Erythroblast (primary cell): Measurements from ENCODE around the gene STEAP1B.
A peak's percentile ranks its signal among the peaks of the same experiment; 100 is the strongest.
"Not testable (repeated sequence)": the region's sequence is repeated elsewhere in the genome, so short reads cannot be mapped to it uniquely, and the experiment has no call there.

Experiments used
- DNase-seq, 2 experiments: peaks; one replicate each; lab custom pipeline; 2025; lab: John Stamatoyannopoulos, UW
- GATA1 ChIP-seq: IDR thresholded peaks from 2 replicates; pipeline ENCODE4 v1.6.1; 2011; ENCODE audit warnings: low read depth, mild to moderate bottlenecking, control low read depth, low read length, moderate library complexity
- POLR2A ChIP-seq: IDR thresholded peaks from 2 replicates; pipeline ENCODE4 v1.6.1; 2011; ENCODE audit warnings: mild to moderate bottlenecking, low read length

STEAP1B gene

DNA sequence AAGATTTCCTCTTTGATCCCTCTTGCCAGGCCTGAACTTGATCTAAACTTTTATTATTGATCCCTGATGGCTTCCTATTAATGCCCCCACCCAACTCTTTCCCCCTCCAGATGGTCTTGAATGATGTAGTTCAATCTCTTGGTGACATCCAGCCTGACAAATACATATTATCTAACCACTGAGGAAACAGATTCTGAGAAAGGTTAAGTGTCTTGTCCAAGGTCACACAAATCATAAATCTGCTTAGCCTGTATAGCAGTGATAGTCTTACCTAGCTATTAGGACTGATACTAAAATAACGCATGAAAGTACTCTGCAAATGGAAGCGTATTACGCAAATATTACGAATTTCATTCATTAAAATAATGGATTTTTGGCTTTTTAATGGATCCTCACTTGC, 22.7 kb downstream of the STEAP1B start:
- no peak for TF ChIP-seq GATA1
- TF ChIP-seq POLR2A = no peak
- DNase-seq = no peak

GRCh38 chr7:22476824-22477223, 23.2 kb downstream of the STEAP1B start:
- no peak for DNase-seq
- TF ChIP-seq POLR2A (no peak), GATA1 (no peak)

DNA sequence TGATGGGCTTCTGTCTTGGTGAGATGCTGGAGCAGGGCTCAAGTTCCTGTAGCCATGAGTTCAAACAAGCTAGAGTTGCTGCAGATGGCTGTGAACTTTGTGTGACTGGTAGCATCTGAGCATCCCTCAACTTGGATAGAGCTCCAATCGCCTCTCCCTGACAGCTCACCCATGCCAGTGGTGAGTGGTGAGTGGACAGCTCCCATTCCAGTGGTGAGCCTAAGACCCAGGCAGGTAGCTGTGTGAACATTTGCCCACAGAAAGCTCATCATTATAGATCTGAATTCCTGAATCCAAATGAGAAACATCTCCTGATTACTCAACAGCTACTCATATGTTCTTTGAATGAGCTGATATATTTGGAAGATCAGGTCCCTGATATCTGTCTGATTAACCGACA, 25.3 kb downstream of the STEAP1B start:
- no peak for TF ChIP-seq GATA1
- TF ChIP-seq POLR2A = no peak
- no peak for DNase-seq

DNA sequence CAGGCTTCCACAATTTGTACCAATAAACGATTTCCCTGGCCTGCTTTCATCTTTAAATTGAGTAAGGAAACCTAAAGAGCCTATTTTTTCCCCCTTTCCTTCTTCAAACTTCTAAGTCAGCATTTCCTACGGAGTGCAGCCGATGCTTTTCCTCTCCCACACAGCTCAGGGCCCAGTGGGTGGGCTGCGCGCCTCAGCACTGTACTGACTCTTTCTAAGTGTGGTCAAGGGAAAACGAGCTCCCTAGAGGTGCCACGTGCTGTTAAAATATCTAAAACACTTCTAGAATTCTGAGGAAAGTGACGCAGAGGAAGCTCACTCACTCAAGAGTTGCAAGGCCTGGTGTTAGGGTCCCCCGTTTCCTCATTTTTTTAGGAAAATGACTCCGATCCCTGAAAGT, 29.0 kb downstream of the STEAP1B start:
- DNase-seq = no peak
- TF ChIP-seq GATA1 (no peak), POLR2A (no peak)

DNA sequence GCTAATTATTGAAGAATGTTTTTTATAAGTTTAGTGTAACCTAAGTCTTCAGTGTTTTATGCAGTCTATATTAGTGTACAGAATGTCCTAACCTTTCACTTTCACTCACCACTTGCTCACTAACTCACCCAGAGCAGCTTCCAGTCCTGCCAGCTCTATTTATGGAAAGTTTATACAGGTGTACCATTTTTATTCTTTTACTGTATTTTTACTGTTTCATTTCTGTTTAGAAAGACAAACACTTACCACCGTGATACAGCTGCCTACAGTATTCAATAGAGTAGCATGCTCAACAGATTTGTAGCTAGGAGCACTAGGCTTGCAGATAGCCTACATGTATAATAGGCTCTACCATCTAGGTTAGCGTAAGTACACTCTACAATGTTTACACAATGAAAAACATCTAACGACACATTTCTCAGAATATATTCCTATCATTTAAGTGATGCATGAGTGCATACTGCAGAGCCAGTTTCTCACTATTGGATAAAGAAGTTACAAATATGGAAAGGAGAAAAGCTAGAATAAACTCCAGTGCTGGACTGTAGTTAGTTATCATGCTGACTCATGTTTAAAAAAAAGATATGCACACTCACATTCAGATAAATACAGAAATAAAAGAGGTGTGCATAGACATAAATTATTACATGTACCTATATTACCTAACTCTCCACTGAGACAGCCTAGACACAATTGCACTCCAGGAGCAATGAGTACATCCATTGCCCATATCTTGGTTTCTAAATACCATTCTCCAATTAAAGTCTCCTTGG, 30.4 kb downstream of the STEAP1B start:
- no peak for DNase-seq
- TF ChIP-seq GATA1 = no peak
- no peak for TF ChIP-seq POLR2A

GRCh38 chr7:22468609-22469008, 31.4 kb downstream of the STEAP1B start:
- no peak for TF ChIP-seq POLR2A
- TF ChIP-seq GATA1 = no peak
- DNase-seq = no peak

GRCh38 chr7:22464299-22464698, 35.7 kb downstream of the STEAP1B start:
- TF ChIP-seq POLR2A = no peak
- no peak for TF ChIP-seq GATA1
- no peak for DNase-seq

DNA sequence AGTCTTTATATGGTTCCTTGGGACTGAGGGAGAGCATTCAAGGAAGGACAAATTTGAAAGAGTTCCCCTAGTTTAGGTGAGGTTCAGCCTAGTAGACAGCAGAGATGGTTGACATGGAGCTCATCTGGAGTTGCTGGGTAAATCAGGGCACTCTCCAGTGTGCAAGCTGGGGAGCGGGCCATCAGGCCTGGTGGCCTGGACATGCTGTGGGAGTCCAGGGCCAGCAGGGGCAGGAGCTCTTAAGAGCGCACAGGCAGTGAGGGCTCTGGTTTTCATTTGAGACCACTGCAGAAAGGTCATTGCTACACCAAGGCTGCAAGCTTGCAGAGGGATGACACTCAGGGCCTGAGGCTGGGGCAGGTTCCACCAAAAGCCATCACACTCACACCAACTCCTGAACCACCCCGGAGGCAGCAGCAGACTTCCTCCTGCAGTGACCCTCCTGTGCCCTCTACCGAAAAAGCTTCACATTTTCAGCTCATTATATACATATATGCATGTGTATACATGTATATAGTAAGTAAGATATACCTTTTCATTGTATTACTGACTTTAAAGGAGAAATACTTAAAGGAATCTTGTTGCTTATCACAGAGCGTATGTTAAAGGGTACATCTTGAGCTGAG, 39.5 kb downstream of the STEAP1B start:
- no peak for DNase-seq
- no peak for TF ChIP-seq POLR2A
- TF ChIP-seq GATA1 = no peak

GRCh38 chr7:22457471-22457870, 42.5 kb downstream of the STEAP1B start:
- DNase-seq = no peak
- no peak for TF ChIP-seq POLR2A
- no peak for TF ChIP-seq GATA1

- DNase-seq = no peak
- no peak for TF ChIP-seq POLR2A
- no peak for TF ChIP-seq GATA1
These were observed 45.5 kb downstream of the STEAP1B start for GRCh38 chr7:22454446-22454845.

GRCh38 chr7:22452960-22453558, 46.9 kb downstream of the STEAP1B start:
- no peak for TF ChIP-seq GATA1
- no peak for TF ChIP-seq POLR2A
- DNase-seq = no peak

GRCh38 chr7:22452142-22452959, 47.6 kb downstream of the STEAP1B start:
- DNase-seq = peak; percentile 45 to 62
- TF ChIP-seq POLR2A = no peak
- no peak for TF ChIP-seq GATA1

- DNase-seq = not testable (repeated sequence)
These were observed 50.0 kb downstream of the STEAP1B start for GRCh38 chr7:22450013-22450412.

DNA sequence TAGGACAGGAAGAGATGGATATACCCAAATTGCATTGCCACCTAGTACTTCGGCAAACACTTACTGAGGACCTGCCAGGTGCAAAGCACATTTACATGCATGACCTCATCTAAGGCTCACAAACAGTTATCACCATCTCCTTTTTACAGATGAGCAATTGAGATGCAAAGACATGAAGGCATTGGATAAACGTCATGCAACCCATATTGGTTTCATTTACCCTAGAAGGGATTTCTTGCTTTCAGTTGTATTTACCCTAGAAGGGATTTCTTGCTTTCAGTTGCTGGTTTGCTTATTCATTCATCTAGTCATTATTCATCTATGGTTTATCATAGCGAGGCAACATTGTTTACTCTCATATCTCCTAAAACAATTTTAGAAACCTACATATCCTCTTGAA, 52.2 kb downstream of the STEAP1B start:
- DNase-seq = no peak
- TF ChIP-seq GATA1 (no peak), POLR2A (no peak)
